Ishikawa (cell line): ENCODE results near the gene C19orf73.

ENCODE experiments used
- CEBPB ChIP-seq: IDR thresholded peaks from 2 replicates; pipeline ENCODE4 v1.6.1; 2012
- CREB1 ChIP-seq: IDR thresholded peaks from 2 replicates; pipeline ENCODE4 v1.6.1; 2012; ENCODE audit warnings: low read depth
- EGR1 ChIP-seq: IDR thresholded peaks from 2 replicates; pipeline ENCODE4 v1.6.1; 2012
- EP300 ChIP-seq: IDR thresholded peaks from 2 replicates; pipeline ENCODE4 v1.6.1; 2012; ENCODE audit warnings: borderline replicate concordance
- FOXM1 ChIP-seq: IDR thresholded peaks from 2 replicates; pipeline ENCODE4 v1.6.1; 2012; ENCODE audit warnings: low read depth, borderline replicate concordance
- MAX ChIP-seq: IDR thresholded peaks from 2 replicates; pipeline ENCODE4 v1.6.1; 2012
- RAD21 ChIP-seq: IDR thresholded peaks from 2 replicates; pipeline ENCODE4 v1.6.1; 2012; ENCODE audit warnings: low read depth
- REST ChIP-seq: IDR thresholded peaks from 2 replicates; pipeline ENCODE4 v1.6.1; 2012; ENCODE audit warnings: low read depth, mild to moderate bottlenecking
- TAF1 ChIP-seq: IDR thresholded peaks from 2 replicates; pipeline ENCODE4 v1.6.1; 2012; ENCODE audit warnings: low read depth, mild to moderate bottlenecking
- TCF12 ChIP-seq: IDR thresholded peaks from 2 replicates; pipeline ENCODE4 v1.6.1; 2012; ENCODE audit warnings: low read depth
- TEAD4 ChIP-seq: IDR thresholded peaks from 2 replicates; pipeline ENCODE4 v1.6.1; 2012
- USF1 ChIP-seq: IDR thresholded peaks from 2 replicates; pipeline ENCODE4 v1.6.1; 2012
- YY1 ChIP-seq: IDR thresholded peaks from 2 replicates; pipeline ENCODE4 v1.6.1; 2012; ENCODE audit warnings: low read depth
- ZBTB7A ChIP-seq: IDR thresholded peaks from 2 replicates; pipeline ENCODE4 v1.6.1; 2012; ENCODE audit warnings: low read depth

- TF ChIP-seq CEBPB (no peak), REST (no peak), TAF1 (no peak), CREB1 (no peak), USF1 (no peak), YY1 (no peak), TCF12 (no peak), MAX (no peak), EP300 (no peak), EGR1 (no peak), RAD21 (no peak), FOXM1 (no peak), ZBTB7A (no peak), TEAD4 (no peak)
Measured at GRCh38 chr19:49155820-49156346, 36.9 kb upstream of the C19orf73 start.
